Ishikawa (cell line): ENCODE measurements around the gene ZBTB12.

Source experiments
- EP300 ChIP-seq: IDR thresholded peaks from 2 replicates; pipeline ENCODE4 v1.6.1; 2012; ENCODE audit warnings: borderline replicate concordance
- MAX ChIP-seq: IDR thresholded peaks from 2 replicates; pipeline ENCODE4 v1.6.1; 2012
- NFIC ChIP-seq: IDR thresholded peaks from 2 replicates; pipeline ENCODE4 v1.6.1; 2012
- REST ChIP-seq: IDR thresholded peaks from 2 replicates; pipeline ENCODE4 v1.6.1; 2012; ENCODE audit warnings: low read depth, mild to moderate bottlenecking
- TAF1 ChIP-seq: IDR thresholded peaks from 2 replicates; pipeline ENCODE4 v1.6.1; 2012; ENCODE audit warnings: low read depth, mild to moderate bottlenecking

- TF ChIP-seq MAX (no peak), EP300 (no peak), TAF1 (no peak), REST (no peak), NFIC (no peak)
Measured at GRCh38 chr6:31899882-31900722, 1.8 kb downstream of the ZBTB12 start.
